ENCODE data around the gene SLC28A3. TPM values are rescaled to one million over a fixed set of nuclear protein-coding genes. Genes with fewer than 3 reads are reported as not detected.

The SLC28A3 gene
- total RNA-seq, 1 experiment from 2014 or later, result not detected

DNA sequence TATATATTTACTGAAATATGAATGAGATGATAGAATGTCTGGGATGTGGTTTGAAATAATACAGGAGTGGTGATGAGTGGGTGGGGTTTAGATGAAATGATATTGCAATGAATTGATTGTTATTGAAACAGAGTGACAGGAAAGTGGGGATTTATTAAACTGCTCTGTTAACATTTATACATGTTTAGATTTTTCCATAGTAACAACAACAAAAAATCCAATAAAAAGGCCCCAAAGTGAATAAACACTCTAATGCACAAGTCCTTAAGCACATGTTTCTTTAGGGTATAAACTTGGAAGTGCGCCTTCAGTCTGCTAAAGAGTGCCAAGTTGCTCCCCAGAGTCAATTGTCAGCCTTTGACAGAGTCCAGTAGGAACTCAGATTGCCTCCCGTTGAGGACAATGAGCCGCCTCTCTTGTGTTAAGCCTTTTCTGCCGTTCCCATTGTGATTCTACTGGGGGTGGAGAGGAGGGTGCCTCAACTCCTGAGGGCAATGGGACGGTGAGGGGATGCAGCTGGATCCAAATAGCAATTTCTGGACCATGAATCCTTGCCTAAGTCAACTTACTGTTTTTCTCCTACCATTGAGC, 112.3 kb downstream of the SLC28A3 start:
- intact Hi-C loops (cut with micrococcal nuclease; ENCODE audit: unreplicated experiment), result no loop called here
- POLR2A ChIA-PET (ENCODE audit: low non-redundant PET), result no interaction called here
- no peak for DNase-seq (ENCODE audit: low spot score)

DNA sequence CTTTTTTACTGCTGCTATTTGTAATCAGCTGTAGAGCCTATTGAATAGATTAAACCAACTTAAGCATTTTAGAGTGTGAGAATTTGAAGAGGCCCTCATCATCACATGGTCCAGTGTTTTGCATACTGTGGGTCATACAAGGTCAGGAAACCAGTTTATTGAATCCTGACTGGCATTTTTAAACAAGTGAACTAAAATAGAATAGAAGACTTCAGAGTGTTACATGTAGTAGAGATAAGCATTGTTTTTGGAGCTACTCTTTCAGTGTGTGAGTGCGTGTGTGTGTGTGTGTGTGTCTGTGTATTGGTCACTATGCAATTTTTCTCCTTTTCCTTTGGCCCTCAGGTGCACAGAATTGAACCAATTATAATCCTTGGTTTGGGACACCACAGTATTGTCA, 114.4 kb downstream of the SLC28A3 start:
- no peak overlapping the region for H3K27ac ChIP-seq (ENCODE audit: low read depth, low read length, poor library complexity, severe bottlenecking)
- ChIA-PET CTCF (interaction anchor here (0.7 kb wide), 1 partner anchor 69 kb away, joined by 12 read pairs; no protein-coding TSS in a partner anchor), POLR2A (ENCODE audit: low non-redundant PET) (no interaction called here)
- H3K27me3 ChIP-seq (replicated peaks; ENCODE audit: insufficient read depth, low read depth, low read length, poor library complexity), result no peaks in the 10 kb centered on the region
- BruUV-seq (replicated peaks), result no TSS peak
- no peak overlapping the region for H3K4me3 ChIP-seq (ENCODE audit: low read depth, low read length, poor library complexity, severe bottlenecking)
- intact Hi-C loops (cut with micrococcal nuclease; ENCODE audit: unreplicated experiment), result no loop called here
- no peaks in the 10 kb centered on the region for H3K4me1 ChIP-seq (ENCODE audit: insufficient read depth, low read length, poor library complexity, severe bottlenecking)
- no peaks in the 10 kb centered on the region for H3K9me3 ChIP-seq (ENCODE audit: low read depth, low read length, poor library complexity, severe bottlenecking)
- H3K36me3 ChIP-seq (ENCODE audit: insufficient read depth, low read length, poor library complexity, severe bottlenecking), result no peaks in the 10 kb centered on the region
- no peak for DNase-seq (ENCODE audit: low spot score)
- TF ChIP-seq EZH2 (IDR thresholded peaks at IDR 0.05; ENCODE audit: borderline replicate concordance, low read depth, low read length, poor library complexity, severe bottlenecking), result no peak
- TF ChIP-seq, protein P1, sequence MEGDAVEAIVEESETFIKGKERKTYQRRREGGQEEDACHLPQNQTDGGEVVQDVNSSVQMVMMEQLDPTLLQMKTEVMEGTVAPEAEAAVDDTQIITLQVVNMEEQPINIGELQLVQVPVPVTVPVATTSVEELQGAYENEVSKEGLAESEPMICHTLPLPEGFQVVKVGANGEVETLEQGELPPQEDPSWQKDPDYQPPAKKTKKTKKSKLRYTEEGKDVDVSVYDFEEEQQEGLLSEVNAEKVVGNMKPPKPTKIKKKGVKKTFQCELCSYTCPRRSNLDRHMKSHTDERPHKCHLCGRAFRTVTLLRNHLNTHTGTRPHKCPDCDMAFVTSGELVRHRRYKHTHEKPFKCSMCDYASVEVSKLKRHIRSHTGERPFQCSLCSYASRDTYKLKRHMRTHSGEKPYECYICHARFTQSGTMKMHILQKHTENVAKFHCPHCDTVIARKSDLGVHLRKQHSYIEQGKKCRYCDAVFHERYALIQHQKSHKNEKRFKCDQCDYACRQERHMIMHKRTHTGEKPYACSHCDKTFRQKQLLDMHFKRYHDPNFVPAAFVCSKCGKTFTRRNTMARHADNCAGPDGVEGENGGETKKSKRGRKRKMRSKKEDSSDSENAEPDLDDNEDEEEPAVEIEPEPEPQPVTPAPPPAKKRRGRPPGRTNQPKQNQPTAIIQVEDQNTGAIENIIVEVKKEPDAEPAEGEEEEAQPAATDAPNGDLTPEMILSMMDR (conservative IDR thresholded peaks at IDR 0.05; ENCODE audit: low read depth, low read length), result no peak

More for the DNA sequence above, 112.3 kb downstream of the SLC28A3 start:
- BruUV-seq (replicated peaks), result no TSS peak
- Histone ChIP-seq H3K27ac (ENCODE audit: low read depth, low read length, poor library complexity, severe bottlenecking) (no peak overlapping the region), H3K36me3 (ENCODE audit: insufficient read depth, low read length, poor library complexity, severe bottlenecking) (no peaks in the 10 kb centered on the region), H3K4me3 (ENCODE audit: low read depth, low read length, poor library complexity, severe bottlenecking) (no peak overlapping the region), H3K4me1 (ENCODE audit: insufficient read depth, low read length, poor library complexity, severe bottlenecking) (no peaks in the 10 kb centered on the region), H3K27me3 (replicated peaks; ENCODE audit: insufficient read depth, low read depth, low read length, poor library complexity) (no peaks in the 10 kb centered on the region), H3K9me3 (ENCODE audit: low read depth, low read length, poor library complexity, severe bottlenecking) (no peaks in the 10 kb centered on the region)
- TF ChIP-seq, protein P1 (conservative IDR thresholded peaks at IDR 0.05; ENCODE audit: low read depth, low read length), result no peak
- no peak for TF ChIP-seq EZH2 (IDR thresholded peaks at IDR 0.05; ENCODE audit: borderline replicate concordance, low read depth, low read length, poor library complexity, severe bottlenecking)
- CTCF ChIA-PET, result no interaction called here
